GM21825 (cell line): ENCODE results near the gene OLIG1.

ENCODE experiments used
- ATAC-seq: cut with Tn5 transposase; IDR thresholded peaks from one replicate; pipeline ENCODE4 v1.9.1; 2021; ENCODE audit warnings: mild to moderate bottlenecking, moderate library complexity; ENCODE audit not compliant: unreplicated experiment

Gene OLIG1

DNA sequence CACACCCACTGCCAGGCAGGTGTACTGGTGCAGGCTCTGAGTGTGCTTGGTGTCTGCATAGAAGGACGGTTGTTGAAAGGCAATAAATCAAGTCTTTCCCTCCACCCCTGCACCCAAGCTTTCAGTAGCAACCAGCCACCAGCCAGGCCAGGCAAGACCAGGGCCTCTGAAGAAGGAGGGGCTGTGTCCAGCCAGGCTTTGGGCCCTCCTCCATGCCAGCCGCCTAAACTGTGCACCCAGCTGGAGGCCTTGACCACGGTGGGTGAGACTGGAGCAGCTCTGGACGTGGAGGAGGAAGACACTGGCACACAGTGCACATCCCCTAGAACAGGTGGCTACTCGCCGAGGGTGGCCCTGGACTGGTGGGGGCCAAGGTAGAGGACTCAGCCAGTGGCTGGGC is 39.3 kb upstream of the OLIG1 start:
- ATAC-seq: no peak

GRCh38 chr21:33031152-33031911 is 38.6 kb upstream of the OLIG1 start:
- ATAC-seq: no peak

- no peak for ATAC-seq
Measured at GRCh38 chr21:33032434-33033047, 37.4 kb upstream of the OLIG1 start.

GRCh38 chr21:33033094-33033951 is 36.6 kb upstream of the OLIG1 start:
- no peak for ATAC-seq

DNA sequence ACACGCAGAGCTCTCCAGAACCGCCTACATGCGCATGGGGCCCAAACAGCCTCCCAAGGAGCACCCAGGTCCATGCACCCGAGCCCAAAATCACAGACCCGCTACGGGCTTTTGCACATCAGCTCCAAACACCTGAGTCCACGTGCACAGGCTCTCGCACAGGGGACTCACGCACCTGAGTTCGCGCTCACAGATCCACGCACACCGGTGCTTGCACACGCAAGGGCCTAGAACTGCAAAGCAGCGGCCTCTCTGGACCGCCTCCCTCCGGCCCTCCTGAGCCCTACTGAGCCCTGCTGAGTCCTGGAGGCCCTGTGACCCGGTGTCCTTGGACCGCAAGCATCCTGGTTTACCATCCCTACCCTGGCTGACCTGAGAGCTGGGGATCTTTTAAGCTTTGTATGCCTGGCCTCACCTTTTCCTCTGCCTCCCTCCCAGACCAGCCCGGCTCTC is 36.0 kb upstream of the OLIG1 start:
- ATAC-seq: no peak

GRCh38 chr21:33035147-33035546 is 34.8 kb upstream of the OLIG1 start:
- no peak for ATAC-seq

- no peak for ATAC-seq
Measured at GRCh38 chr21:33036430-33037162, 33.3 kb upstream of the OLIG1 start.

DNA sequence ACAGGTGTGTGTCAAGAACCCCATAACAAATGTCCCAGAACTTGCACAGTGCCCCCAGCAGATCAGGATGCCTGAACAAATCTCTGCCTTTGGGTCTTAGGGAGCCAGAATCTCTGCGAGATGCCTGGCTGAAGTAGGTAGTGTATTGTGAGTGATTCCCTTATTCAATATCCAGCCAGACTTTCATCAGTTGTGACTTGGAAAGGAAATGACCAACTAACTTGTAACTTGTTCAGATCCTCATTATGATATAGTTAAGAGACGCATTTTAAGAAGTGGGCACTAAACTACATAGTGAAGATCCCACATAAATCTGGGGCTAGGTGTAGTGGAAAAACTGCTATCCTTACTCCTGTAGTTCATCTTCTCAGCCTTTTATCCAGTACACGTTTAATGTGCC is 32.4 kb upstream of the OLIG1 start:
- no peak for ATAC-seq

DNA sequence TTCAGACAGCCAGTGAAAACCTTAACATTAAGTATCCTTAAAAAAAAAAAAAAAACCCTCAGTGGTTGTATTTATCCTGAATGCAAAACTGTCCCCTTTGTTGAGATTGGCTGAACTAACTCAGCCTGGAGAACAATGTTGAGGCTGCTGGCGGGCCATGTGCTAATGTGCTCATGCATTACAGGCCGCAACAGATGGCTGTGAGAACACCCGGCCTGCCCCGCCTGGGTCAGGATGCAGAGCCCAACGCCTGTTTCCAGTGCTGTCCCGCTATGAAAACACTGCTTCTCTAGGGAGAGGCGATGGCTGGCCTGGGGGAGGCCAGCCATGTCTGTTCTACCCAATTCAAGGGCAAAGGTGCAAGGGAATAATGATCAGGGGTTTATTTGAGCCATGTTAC is 30.4 kb upstream of the OLIG1 start:
- ATAC-seq: no peak

DNA sequence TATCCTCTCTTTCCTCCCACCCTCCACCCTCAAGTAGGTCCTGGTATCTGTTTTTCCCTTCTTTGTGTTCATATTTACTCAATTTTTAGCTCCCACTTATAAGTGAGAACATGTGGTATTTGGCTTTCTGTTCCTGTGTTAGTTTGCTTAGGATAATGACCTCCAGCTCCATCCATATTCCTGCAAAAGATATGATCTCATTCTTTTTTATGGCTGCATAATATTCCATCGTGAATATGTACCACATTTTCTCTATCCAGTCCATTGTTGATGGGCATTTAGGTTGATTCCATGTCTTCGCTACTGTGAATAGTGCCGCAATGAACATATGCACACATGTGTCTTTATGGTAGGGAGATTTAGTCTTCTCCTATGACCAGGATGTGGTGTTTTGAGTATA is 29.7 kb upstream of the OLIG1 start:
- no peak for ATAC-seq

GRCh38 chr21:33041981-33042380 is 28.0 kb upstream of the OLIG1 start:
- no peak for ATAC-seq

- ATAC-seq: no peak
Measured at GRCh38 chr21:33042812-33043211, 27.1 kb upstream of the OLIG1 start.

- no peak for ATAC-seq
Measured at GRCh38 chr21:33046455-33046854, 23.5 kb upstream of the OLIG1 start.

GRCh38 chr21:33047231-33047630 is 22.7 kb upstream of the OLIG1 start:
- no peak for ATAC-seq

- ATAC-seq: no peak
Measured at GRCh38 chr21:33051925-33052324, 18.0 kb upstream of the OLIG1 start.

DNA sequence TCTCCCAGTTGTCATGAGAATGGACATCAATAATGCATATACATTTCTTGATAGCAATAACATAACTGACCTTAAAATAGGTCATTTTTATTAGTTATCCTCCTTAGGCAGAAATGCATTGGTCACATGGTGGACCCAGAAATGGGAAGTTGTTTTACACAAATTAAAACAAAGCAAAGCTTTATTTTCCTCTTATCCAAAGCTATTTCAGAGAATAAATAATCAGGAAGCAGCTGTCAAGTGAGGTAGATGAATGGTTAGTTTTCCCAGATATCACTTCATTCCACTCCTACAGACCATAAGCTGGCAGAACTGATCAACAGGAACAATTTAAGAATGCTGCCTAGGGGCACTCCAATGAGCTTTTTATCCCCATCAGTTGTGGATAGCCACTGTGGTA is 16.0 kb upstream of the OLIG1 start:
- ATAC-seq: no peak

- ATAC-seq: no peak
Measured at GRCh38 chr21:33055991-33056390, 13.9 kb upstream of the OLIG1 start.

DNA sequence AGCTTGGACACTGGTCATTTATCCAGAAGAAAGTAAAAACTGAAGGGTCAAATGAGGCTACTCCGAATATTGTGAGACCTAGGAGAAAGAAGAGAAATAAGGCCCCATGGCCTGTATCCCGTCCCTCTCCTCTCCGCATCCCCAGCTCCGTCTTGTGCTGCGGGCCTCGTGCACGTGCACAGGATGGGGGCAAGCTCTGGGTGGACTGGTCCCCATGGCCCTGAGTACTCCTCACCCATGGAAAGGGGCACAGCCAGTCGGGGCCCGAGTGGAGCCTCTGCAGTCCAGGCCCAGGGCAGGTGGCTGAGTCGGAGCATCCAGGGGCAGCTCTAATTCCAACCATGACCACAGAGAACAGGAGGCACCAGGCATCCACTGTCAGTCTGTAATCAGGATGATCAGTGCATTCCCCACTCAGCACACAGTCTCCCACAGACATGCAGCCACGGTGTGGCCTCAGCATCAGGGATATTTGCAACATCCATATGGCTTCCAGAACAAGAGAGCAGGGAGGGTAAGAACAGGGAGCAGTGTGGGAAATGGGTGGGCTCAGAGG is 12.5 kb upstream of the OLIG1 start:
- no peak for ATAC-seq

DNA sequence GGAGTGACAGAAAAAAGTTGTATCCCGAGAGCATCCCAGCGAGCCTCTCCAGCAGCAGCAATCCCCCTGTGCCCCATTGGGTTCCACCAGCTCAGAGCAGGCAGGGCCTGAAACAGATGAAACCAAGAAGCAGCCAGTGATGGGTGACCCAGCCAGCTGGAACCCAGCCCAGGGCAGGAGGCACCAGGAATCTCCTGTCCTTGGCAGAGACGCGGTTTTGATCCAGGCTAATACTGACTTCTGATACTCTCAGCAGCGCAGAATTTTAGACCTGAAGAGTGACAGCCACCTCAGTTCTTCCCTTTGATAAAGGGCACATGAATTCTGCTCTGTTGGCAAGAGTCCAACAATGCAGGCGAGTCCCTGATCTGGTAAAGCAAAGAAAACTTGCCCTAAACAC is 11.4 kb upstream of the OLIG1 start:
- no peak for ATAC-seq

- ATAC-seq: no peak
Measured at GRCh38 chr21:33058957-33059356, 11.0 kb upstream of the OLIG1 start.

DNA sequence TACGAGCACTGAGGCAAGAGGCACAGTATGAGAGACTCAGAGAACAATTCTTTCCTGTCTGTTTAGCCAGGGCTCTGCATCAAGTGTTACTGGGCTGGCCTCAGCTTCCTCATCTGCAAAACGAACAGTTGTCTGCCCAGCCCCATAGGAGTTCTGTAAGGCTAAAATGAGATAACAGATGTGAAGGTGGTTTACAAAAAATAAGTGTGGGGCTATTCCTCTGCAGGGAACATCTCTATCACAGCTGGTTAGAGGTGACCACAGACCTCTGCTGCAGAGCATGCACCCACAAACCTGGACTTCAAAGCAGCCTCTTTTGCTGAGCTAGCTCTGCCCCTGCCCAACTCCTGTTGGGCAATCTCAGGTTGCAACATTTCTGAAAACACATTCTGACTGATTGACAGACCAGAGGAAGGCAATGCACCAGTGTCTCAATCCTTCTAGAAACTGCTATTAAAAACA is 10.5 kb upstream of the OLIG1 start:
- ATAC-seq: no peak
